ENCODE measurements around the gene LRIG3. TPM values are rescaled to one million over a fixed set of nuclear protein-coding genes. Genes with fewer than 3 reads are reported as not detected.
"Not testable (repeated sequence)": the region's sequence is repeated elsewhere in the genome, so short reads cannot be mapped to it uniquely, and the experiment has no call there.

LRIG3 gene
- total RNA-seq, 1 donor from 2014 or later, result 12.6 TPM

DNA sequence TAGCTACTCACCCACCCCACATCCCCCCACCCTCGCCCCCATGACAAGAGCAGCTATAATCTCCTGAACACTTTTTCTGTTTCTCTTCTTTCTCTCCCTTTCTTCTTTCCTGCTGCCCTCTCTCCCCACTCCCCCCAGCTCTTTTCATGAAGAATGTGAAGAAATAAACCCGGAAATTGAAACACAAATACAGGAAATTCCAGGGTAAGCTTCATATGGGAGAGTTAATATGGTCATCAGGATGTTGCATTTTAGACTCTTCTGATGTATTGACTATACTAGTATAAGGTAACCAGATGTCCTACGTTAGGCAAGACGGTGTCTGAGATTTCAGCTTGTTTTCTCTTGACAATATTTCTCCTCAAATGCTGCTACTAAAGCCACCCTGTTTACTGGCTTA lies 41.6 kb upstream of the LRIG3 start:
- DNase-seq (ENCODE audit: low read depth), result no peak
- no peak overlapping the region for H3K4me3 ChIP-seq (ENCODE audit: low read depth, low read length)
- TF ChIP-seq, protein P1, sequence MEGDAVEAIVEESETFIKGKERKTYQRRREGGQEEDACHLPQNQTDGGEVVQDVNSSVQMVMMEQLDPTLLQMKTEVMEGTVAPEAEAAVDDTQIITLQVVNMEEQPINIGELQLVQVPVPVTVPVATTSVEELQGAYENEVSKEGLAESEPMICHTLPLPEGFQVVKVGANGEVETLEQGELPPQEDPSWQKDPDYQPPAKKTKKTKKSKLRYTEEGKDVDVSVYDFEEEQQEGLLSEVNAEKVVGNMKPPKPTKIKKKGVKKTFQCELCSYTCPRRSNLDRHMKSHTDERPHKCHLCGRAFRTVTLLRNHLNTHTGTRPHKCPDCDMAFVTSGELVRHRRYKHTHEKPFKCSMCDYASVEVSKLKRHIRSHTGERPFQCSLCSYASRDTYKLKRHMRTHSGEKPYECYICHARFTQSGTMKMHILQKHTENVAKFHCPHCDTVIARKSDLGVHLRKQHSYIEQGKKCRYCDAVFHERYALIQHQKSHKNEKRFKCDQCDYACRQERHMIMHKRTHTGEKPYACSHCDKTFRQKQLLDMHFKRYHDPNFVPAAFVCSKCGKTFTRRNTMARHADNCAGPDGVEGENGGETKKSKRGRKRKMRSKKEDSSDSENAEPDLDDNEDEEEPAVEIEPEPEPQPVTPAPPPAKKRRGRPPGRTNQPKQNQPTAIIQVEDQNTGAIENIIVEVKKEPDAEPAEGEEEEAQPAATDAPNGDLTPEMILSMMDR (conservative IDR thresholded peaks at IDR 0.05; ENCODE audit: low read depth, low read length), result no peak

DNA sequence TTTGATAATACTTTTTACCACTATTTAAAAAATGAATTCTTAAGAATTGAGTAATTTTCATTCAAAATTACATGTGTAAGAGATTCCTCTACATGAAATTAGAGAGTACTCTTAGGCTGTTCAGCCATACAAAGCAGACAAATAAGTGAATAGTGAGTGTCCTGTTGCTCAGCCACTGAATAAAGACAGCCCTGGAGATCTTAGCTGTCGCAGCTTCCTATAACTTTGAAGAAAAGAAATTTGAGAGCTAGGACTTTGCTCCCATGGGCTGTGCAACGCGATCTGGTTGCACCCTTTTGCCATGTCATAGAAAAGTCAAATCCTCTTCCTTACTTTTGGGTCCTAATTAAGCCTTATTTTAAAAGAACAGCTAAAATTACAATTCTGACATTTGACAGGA lies 40.9 kb upstream of the LRIG3 start:
- H3K4me3 ChIP-seq (ENCODE audit: low read depth, low read length), result no peak overlapping the region
- TF ChIP-seq, protein P1 (conservative IDR thresholded peaks at IDR 0.05; ENCODE audit: low read depth, low read length), result no peak
- no peak for DNase-seq (ENCODE audit: low read depth)

DNA sequence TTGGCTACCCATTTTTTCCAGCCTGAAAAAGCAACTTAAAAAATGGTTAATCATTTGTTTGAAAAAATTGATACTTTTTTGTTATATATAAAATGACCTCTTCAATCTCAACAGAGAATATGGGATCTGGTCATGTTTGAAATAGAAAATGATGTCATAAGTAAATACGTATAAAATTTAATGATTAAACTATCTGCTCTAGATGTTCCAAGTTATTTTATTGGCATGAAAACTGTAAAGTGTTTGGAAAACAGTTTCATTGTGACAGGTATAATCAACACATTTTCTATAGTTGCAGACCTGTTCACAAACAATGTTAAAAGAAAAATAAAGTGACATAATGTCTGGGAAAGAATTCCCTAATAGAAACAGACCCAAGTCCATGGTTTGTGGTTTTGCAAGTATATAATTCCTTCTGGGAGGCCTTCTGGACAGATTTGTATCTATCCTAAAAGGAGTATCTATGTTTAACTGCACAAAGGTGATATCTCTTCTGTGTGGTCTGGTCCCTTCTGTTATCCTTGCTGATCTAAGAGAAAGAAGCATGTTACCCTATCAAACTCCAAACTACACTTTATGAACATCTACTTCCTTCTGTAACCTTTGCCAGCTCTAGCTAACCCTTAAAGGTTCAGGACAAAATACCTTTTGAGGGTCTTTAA lies 39.5 kb upstream of the LRIG3 start:
- DNase-seq (ENCODE audit: low read depth), result no peak
- TF ChIP-seq, protein P1 (conservative IDR thresholded peaks at IDR 0.05; ENCODE audit: low read depth, low read length), result no peak
- H3K4me3 ChIP-seq (ENCODE audit: low read depth, low read length), result no peak overlapping the region

DNA sequence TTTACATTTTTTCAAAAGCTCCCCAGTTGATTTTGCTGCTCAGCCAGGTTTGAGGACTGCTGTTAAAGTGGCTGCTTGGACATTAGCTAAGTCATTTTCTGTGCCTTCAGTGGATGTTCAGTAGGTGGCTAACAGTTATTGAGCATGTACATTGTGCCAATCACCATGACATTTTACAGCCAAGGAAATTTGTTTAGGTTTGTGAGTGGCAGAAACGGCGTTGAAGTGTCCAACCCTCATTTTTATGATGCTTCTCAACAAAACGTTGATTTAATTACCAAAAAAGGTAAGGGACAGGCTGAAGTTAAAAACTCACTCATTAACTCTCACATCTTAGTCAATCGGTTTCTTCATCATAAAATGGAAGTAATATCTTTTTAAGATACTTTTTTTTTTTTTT lies 37.0 kb upstream of the LRIG3 start:
- no peak overlapping the region for H3K4me3 ChIP-seq (ENCODE audit: low read depth, low read length)
- TF ChIP-seq, protein P1 (conservative IDR thresholded peaks at IDR 0.05; ENCODE audit: low read depth, low read length), result no peak
- DNase-seq (ENCODE audit: low read depth), result no peak

DNA sequence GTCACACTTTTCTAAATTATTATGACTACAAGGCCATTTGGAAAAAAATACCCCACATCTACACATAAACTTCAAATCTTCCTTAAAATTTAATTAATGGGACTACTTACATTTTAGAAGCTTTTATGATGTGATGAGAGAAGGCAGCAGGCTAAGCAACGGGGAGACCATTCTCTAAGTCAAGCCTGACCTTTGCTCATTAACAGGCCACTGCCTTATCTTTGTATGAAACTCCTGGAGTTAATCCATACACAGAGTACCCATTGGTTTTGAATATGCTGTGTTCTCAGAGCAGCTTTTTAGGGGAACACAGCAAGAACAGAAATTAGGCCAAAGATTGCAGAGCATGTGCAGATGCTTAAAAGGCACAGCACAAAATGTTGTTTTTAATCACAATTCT lies 35.5 kb upstream of the LRIG3 start:
- no peak for DNase-seq (ENCODE audit: low read depth)
- TF ChIP-seq, protein P1 (conservative IDR thresholded peaks at IDR 0.05; ENCODE audit: low read depth, low read length), result no peak
- no peak overlapping the region for H3K4me3 ChIP-seq (ENCODE audit: low read depth, low read length)

DNA sequence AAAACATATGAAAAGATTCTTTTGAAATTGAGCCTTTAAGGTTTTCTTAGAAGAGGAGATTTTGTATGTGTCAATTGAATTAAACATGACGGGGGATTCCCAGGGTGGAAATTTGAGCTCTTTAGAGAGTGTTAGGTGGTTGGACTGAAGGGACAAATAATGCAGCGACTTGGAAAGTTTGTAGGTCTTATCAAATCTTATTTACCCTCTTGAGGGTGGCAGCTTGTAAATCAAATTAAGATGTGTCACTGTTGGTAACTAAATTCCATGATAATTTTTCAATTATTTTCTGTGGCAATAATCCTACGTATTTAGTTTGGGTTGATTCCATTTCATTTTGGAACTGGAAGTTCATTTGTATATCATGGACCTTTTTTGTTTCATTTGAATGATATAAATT lies 33.7 kb upstream of the LRIG3 start:
- TF ChIP-seq, protein P1 (conservative IDR thresholded peaks at IDR 0.05; ENCODE audit: low read depth, low read length), result no peak
- H3K4me3 ChIP-seq (ENCODE audit: low read depth, low read length), result no peak overlapping the region
- DNase-seq (ENCODE audit: low read depth), result no peak

DNA sequence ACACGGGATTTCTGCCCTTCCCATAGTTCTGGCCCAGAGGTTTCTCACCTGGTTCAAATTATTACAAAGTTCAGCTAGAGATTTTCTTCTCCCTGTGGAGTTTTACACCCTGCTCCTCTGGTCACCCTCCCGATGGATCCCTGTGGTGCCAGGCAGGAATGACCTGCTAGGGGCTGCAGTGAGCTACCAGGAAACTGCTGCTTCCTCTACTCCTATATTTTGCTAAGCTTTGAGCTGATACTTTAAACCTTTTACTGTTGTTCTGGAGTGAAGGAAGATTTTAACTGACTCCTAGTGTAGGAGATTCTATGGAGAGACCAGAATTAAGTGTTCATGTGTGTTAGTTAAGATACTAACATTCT lies 30.4 kb upstream of the LRIG3 start:
- no peak overlapping the region for H3K4me3 ChIP-seq (ENCODE audit: low read depth, low read length)
- TF ChIP-seq, protein P1 (conservative IDR thresholded peaks at IDR 0.05; ENCODE audit: low read depth, low read length), result no peak
- DNase-seq (ENCODE audit: low read depth), result no peak

DNA sequence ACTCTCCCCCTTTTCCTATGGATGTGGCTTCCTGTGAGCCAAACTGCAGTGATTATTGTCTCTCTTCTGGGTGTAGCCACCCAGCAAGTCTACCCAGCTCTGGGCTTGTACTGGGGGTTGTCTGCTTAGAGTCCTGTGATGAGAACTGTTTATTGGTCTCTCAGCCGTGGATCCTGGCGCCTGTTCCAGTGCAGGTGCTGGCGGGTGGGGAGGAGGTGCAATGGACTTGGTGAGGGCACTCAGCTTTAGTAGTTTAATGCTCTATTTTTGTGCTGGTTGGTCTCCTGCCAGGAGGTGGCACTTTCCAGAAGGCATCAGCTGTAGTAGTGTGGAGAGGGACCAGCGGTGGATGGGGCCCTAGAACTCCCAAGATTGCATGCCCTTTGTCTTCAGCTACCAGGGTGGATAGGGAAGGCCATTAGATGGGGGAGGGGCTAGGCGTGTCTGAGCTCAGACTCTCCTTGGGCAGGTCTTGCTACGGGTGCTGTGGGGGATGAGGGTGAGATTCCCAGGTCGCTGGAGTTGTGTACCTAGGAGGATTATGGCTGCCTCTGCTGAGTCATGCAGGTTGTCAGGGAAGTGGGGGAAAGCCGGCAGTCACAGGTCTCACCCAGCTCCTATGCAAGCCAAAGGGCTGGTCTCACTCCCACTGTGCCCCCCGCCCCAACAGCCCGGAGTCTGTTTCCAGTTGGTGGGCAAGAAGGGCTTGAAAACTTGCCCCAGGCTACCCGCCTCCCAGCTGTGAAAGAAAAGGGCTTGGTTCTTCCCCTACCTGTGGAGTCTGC lies 29.8 kb upstream of the LRIG3 start:
- not testable (repeated sequence) for DNase-seq (ENCODE audit: low read depth); H3K4me3 ChIP-seq (ENCODE audit: low read depth, low read length)

Measured in epithelial cell of proximal tubule (primary cell).